GM23338 (cell line): ENCODE results near the gene GNPDA2. TPM values are rescaled to one million over a fixed set of nuclear protein-coding genes. Genes with fewer than 3 reads are reported as not detected.

Experiments used
- ATAC-seq: fragments of 200-7000 bp; cut with Tn5 transposase; 3 replicates; pipeline ENCODE4 v1.9.1; 2020
- DNase-seq: peaks from one replicate; pipeline ENCODE4 v3.0.0-alpha.2; 2015; ENCODE audit warnings: low spot score
- H2AFZ ChIP-seq: fragments of 200-600 bp; sonication (generic); 2 replicates; pipeline ENCODE4 v1.8.0; 2016; ENCODE audit warnings: antibody characterized with exemption, mild to moderate bottlenecking, moderate library complexity
- H3F3A ChIP-seq: fragments of 200-600 bp; sonication (generic); replicated peaks from 2 replicates; pipeline ENCODE4 v1.8.0; 2017; ENCODE audit warnings: antibody characterized with exemption, mixed run types, low read depth
- H3K27ac ChIP-seq: fragments of 200-600 bp; sonication (generic); 2 replicates; pipeline ENCODE4 v1.6.1; 2016; ENCODE audit warnings: low read depth
- H3K27me3 ChIP-seq: fragments of 200-600 bp; sonication (generic); 2 replicates; pipeline ENCODE4 v1.8.0; 2016; ENCODE audit warnings: mild to moderate bottlenecking, mixed run types, moderate library complexity; ENCODE audit not compliant: insufficient read depth
- H3K36me3 ChIP-seq: fragments of 200-600 bp; sonication (generic); 2 replicates; pipeline ENCODE4 v1.8.0; 2016; ENCODE audit warnings: mild to moderate bottlenecking; ENCODE audit not compliant: insufficient read depth
- H3K4me1 ChIP-seq: fragments of 200-600 bp; sonication (generic); 2 replicates; pipeline ENCODE4 v1.8.0; 2016; ENCODE audit warnings: mild to moderate bottlenecking, moderate library complexity; ENCODE audit not compliant: insufficient read depth
- H3K4me2 ChIP-seq: fragments of 200-600 bp; sonication (generic); 2 replicates; pipeline ENCODE4 v1.7.1; 2017; ENCODE audit warnings: mixed run types
- H3K4me3 ChIP-seq: fragments of 200-600 bp; sonication (generic); 2 replicates; pipeline ENCODE4 v1.6.1; 2016; ENCODE audit warnings: mixed run types
- H3K79me2 ChIP-seq: fragments of 200-600 bp; sonication (generic); replicated peaks from 2 replicates; pipeline ENCODE4 v1.8.0; 2017; ENCODE audit warnings: mild to moderate bottlenecking; ENCODE audit not compliant: insufficient read depth
- H3K9me2 ChIP-seq: fragments of 200-600 bp; sonication (generic); 2 replicates; pipeline ENCODE4 v1.8.0; 2017; ENCODE audit not compliant: insufficient read depth
- H4K20me1 ChIP-seq: fragments of 200-600 bp; sonication (generic); replicated peaks from 2 replicates; pipeline ENCODE4 v1.8.0; 2017; ENCODE audit warnings: mild to moderate bottlenecking; ENCODE audit not compliant: insufficient read depth
- H3K27ac Mint-ChIP-seq: 2 replicates; pipeline ENCODE4 v1.8.0; 2020; ENCODE audit warnings: inconsistent platforms, mild to moderate bottlenecking, moderate library complexity, mixed read lengths
- H3K27me3 Mint-ChIP-seq: 3 replicates; pipeline ENCODE4 v1.8.0; 2022; ENCODE audit warnings: low read depth, mild to moderate bottlenecking, moderate library complexity, mixed read lengths, inconsistent platforms; ENCODE audit not compliant: insufficient read depth, poor library complexity
- H3K36me3 Mint-ChIP-seq: 3 replicates; pipeline ENCODE4 v1.8.0; 2021; ENCODE audit warnings: low read depth, mild to moderate bottlenecking, inconsistent platforms, moderate library complexity, mixed read lengths
- H3K4me1 Mint-ChIP-seq: 3 replicates; pipeline ENCODE4 v1.8.0; 2020; ENCODE audit warnings: mild to moderate bottlenecking, inconsistent platforms, mixed read lengths
- H3K4me3 Mint-ChIP-seq: 3 replicates; pipeline ENCODE4 v1.8.0; 2021; ENCODE audit warnings: moderate library complexity, mild to moderate bottlenecking, inconsistent platforms, mixed read lengths
- H3K9me3 Mint-ChIP-seq: 3 replicates; pipeline ENCODE4 v1.8.0; 2020; ENCODE audit warnings: moderate library complexity, mild to moderate bottlenecking, inconsistent platforms, mixed read lengths
- CREB1 ChIP-seq: fragments of 250-450 bp; sonication (Bioruptor Pico); IDR thresholded peaks from 2 replicates; pipeline ENCODE4 v1.5.0; 2020; ENCODE audit warnings: low read depth, mild to moderate bottlenecking, moderate library complexity
- ETS1 ChIP-seq: IDR thresholded peaks from 2 replicates; pipeline ENCODE4 v1.6.1; 2016; ENCODE audit warnings: antibody characterized with exemption
- JUNB ChIP-seq: IDR thresholded peaks from one replicate; pipeline ENCODE4 v1.6.1; 2016; ENCODE audit warnings: antibody characterized with exemption; ENCODE audit not compliant: unreplicated experiment
- ZNF462 ChIP-seq: fragments of 250-450 bp; sonication (Bioruptor Pico); IDR thresholded peaks from 2 replicates; pipeline ENCODE4 v1.5.0; 2020; ENCODE audit warnings: mild to moderate bottlenecking, moderate library complexity
- polyA plus RNA-seq: library from polyadenylated mRNA; unstranded; fragments of >200 nt; fragmentation: Nextera tagmentation; extraction: Ambion mirVana; gene quantifications from 2 replicates; pipeline ENCODE4 v1.2.1, GENCODE V29; 2016
- total RNA-seq: library from RNA; depleted of rRNA; stranded (reverse); fragments of >200 nt; shearing (Covaris generic); gene quantifications from 2 replicates; pipeline ENCODE4 v1.2.3, GENCODE V29; 2014

Gene GNPDA2
- total and polyA plus RNA-seq, 2 experiments from 2014 or later: 6.4 to 7.7 TPM

- H4K20me1 ChIP-seq: no peaks in the 10 kb centered on the region
- peaks cover 30% of the 10 kb centered on the region for H3K79me2 ChIP-seq
- no peak for ATAC-seq
- TF ChIP-seq ZNF462 (CRISPR knock-in tag) (no peak), JUNB (no peak), CREB1 (CRISPR knock-in tag) (no peak), ETS1 (no peak)
- Mint-ChIP-seq H3K27ac (peak overlapping the region; percentile 97), H3K4me1 (peaks cover 7% of the 10 kb centered on the region; the same call in 2 of the 3 replicates), H3K27me3 (peaks cover 2% of the 10 kb centered on the region), H3K36me3 (peaks cover 15% of the 10 kb centered on the region), H3K4me3 (peak overlapping the region; percentile 96), H3K9me3 (no peaks in the 10 kb centered on the region)
- peaks cover 19% of the 10 kb centered on the region for H3K36me3 ChIP-seq
- H3K4me3 ChIP-seq: peak overlapping the region; percentile 73
- H3F3A ChIP-seq: no peaks in the 10 kb centered on the region
- peak overlapping the region; percentile 99; the same call in 1 of the 2 replicates for H2AFZ ChIP-seq
- no peaks in the 10 kb centered on the region for H3K9me2 ChIP-seq
- H3K27ac ChIP-seq: no peak overlapping the region
- peaks cover 12% of the 10 kb centered on the region; the same call in 1 of the 2 replicates for H3K4me1 ChIP-seq
- H3K4me2 ChIP-seq: peak overlapping the region; percentile 88
- H3K27me3 ChIP-seq: no peaks in the 10 kb centered on the region
- DNase-seq: no peak
Observed at GRCh38 chr4:44679060-44679459, 47.3 kb downstream of the GNPDA2 start.
